ENCODE data around the gene C22orf15.

The C22orf15 gene

DNA sequence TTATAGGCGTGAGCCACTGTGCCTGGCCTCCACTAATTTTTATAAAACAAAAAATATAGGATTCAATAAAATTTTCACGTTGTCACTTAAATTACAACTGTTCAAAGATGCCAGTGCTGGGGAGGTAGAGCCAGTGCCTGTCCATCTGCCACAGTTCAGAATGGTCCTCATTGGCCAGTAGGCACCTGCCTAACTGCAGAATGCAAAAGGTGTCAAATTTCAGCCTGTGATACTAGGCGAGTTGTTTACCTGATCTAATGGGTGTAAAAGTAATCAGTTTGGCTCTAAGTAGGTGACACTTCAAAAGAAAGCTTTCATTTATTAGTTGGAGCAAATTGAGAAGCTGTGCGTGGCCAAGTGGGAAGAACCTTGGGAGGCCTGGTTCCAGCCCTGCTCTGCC is 26.3 kb downstream of the C22orf15 start:
- peak; percentile 41 for DNase-seq (ENCODE audit: low spot score)
- H3K4me3 ChIP-seq, result no peak overlapping the region
- no peak overlapping the region for H3K27ac ChIP-seq
- TF ChIP-seq, protein P1, sequence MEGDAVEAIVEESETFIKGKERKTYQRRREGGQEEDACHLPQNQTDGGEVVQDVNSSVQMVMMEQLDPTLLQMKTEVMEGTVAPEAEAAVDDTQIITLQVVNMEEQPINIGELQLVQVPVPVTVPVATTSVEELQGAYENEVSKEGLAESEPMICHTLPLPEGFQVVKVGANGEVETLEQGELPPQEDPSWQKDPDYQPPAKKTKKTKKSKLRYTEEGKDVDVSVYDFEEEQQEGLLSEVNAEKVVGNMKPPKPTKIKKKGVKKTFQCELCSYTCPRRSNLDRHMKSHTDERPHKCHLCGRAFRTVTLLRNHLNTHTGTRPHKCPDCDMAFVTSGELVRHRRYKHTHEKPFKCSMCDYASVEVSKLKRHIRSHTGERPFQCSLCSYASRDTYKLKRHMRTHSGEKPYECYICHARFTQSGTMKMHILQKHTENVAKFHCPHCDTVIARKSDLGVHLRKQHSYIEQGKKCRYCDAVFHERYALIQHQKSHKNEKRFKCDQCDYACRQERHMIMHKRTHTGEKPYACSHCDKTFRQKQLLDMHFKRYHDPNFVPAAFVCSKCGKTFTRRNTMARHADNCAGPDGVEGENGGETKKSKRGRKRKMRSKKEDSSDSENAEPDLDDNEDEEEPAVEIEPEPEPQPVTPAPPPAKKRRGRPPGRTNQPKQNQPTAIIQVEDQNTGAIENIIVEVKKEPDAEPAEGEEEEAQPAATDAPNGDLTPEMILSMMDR (IDR thresholded peaks at IDR 0.05), result no peak

DNA sequence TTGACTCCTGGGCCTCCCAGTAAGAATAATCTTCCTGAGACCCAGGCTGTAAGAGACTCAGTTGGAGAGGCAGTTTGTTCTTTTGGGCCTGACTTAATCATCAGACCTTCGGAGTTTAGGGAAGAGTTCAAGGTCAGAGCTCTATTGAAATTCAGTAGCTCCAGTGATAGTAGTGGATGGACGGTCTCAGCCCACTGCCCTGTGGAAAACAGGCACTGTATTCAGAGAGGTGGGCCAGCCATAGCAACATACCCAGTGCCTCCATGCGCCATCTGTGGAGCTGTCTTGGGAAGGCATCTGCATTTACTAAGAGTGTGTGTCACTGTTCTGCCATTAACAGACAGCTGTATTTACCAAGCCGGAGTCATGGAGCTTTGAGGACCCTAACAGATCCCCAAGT is 26.8 kb downstream of the C22orf15 start:
- no peak overlapping the region for H3K27ac ChIP-seq
- TF ChIP-seq, protein P1 (IDR thresholded peaks at IDR 0.05), result no peak
- DNase-seq (ENCODE audit: low spot score), result peak; percentile 55
- no peak overlapping the region for H3K4me3 ChIP-seq

GRCh38 chr22:23790819-23791737 is 28.3 kb downstream of the C22orf15 start:
- H3K27ac ChIP-seq, result no peak overlapping the region
- no peak overlapping the region for H3K4me3 ChIP-seq
- DNase-seq (ENCODE audit: low spot score), result peak; percentile 60
- TF ChIP-seq, protein P1 (IDR thresholded peaks at IDR 0.05), result no peak

- no peak overlapping the region for H3K4me3 ChIP-seq
- H3K27ac ChIP-seq, result no peak overlapping the region
- DNase-seq (ENCODE audit: low spot score), result no peak
- TF ChIP-seq, protein P1 (IDR thresholded peaks at IDR 0.05), result no peak
Measured at GRCh38 chr22:23791738-23792645, 29.2 kb downstream of the C22orf15 start.

GRCh38 chr22:23793326-23793725 is 30.5 kb downstream of the C22orf15 start:
- no peak overlapping the region for H3K4me3 ChIP-seq
- no peak overlapping the region for H3K27ac ChIP-seq
- TF ChIP-seq, protein P1 (IDR thresholded peaks at IDR 0.05), result no peak
- DNase-seq (ENCODE audit: low spot score), result no peak

- no peak for DNase-seq (ENCODE audit: low spot score)
- Histone ChIP-seq H3K27ac (no peak overlapping the region), H3K4me3 (no peak overlapping the region)
- TF ChIP-seq, protein P1 (IDR thresholded peaks at IDR 0.05), result no peak
Measured at GRCh38 chr22:23796461-23796860, 33.7 kb downstream of the C22orf15 start.
